HG03139 (cell line): Measurements from ENCODE around the gene PTPRN2.
"Not testable (repeated sequence)": the region's sequence is repeated elsewhere in the genome, so short reads cannot be mapped to it uniquely, and the experiment has no call there.

Experiments
- ATAC-seq: cut with Tn5 transposase; IDR thresholded peaks from one replicate; pipeline ENCODE4 v1.9.1; 2021; ENCODE audit not compliant: unreplicated experiment

Gene PTPRN2

GRCh38 chr7:158424531-158424930 is 163.1 kb downstream of the PTPRN2 start:
- no peak for ATAC-seq

- ATAC-seq: no peak
Observed at GRCh38 chr7:158424011-158424410, 163.6 kb downstream of the PTPRN2 start.

GRCh38 chr7:158422887-158423560 is 164.6 kb downstream of the PTPRN2 start:
- ATAC-seq: no peak

GRCh38 chr7:158422196-158422886 is 165.3 kb downstream of the PTPRN2 start:
- no peak for ATAC-seq

GRCh38 chr7:158421361-158421760 is 166.3 kb downstream of the PTPRN2 start:
- no peak for ATAC-seq

GRCh38 chr7:158420591-158421340 is 166.9 kb downstream of the PTPRN2 start:
- no peak for ATAC-seq

- no peak for ATAC-seq
Observed at GRCh38 chr7:158419238-158419785, 168.3 kb downstream of the PTPRN2 start.

- not testable (repeated sequence) for ATAC-seq
Observed at GRCh38 chr7:158418395-158418794, 169.2 kb downstream of the PTPRN2 start.

GRCh38 chr7:158416283-158416933 is 171.2 kb downstream of the PTPRN2 start:
- ATAC-seq: no peak

- ATAC-seq: no peak
Observed at GRCh38 chr7:158415316-158415715, 172.3 kb downstream of the PTPRN2 start.

- ATAC-seq: no peak
Observed at GRCh38 chr7:158414486-158414961, 173.1 kb downstream of the PTPRN2 start.

- ATAC-seq: no peak
Observed at GRCh38 chr7:158414002-158414401, 173.6 kb downstream of the PTPRN2 start.

- ATAC-seq: no peak
Observed at GRCh38 chr7:158411232-158411950, 176.2 kb downstream of the PTPRN2 start.

GRCh38 chr7:158410720-158411119 is 176.9 kb downstream of the PTPRN2 start:
- ATAC-seq: no peak

- no peak for ATAC-seq
Observed at GRCh38 chr7:158409816-158410330, 177.8 kb downstream of the PTPRN2 start.

- ATAC-seq: no peak
Observed at GRCh38 chr7:158409120-158409519, 178.5 kb downstream of the PTPRN2 start.

GRCh38 chr7:158408318-158408920 is 179.2 kb downstream of the PTPRN2 start:
- ATAC-seq: no peak

- ATAC-seq: no peak
Observed at GRCh38 chr7:158407581-158408317, 179.9 kb downstream of the PTPRN2 start.

GRCh38 chr7:158406801-158407200 is 180.8 kb downstream of the PTPRN2 start:
- ATAC-seq: no peak
